Mesenchymal stem cell (in vitro differentiated cells and primary cell): ENCODE results near the gene DDX25.

Source experiments
- DNase-seq: peaks from one replicate; pipeline ENCODE4 v3.0.0-alpha.2; 2013
- H2AFZ ChIP-seq: one replicate; pipeline ENCODE4 v1.6.1; 2013; ENCODE audit warnings: low read depth, mild to moderate bottlenecking, control low read depth, inconsistent platforms, low read length, moderate library complexity
- H2AK5ac ChIP-seq: 2 replicates; pipeline ENCODE4 v1.6.1; 2013; ENCODE audit warnings: low read length, moderate library complexity, mild to moderate bottlenecking, inconsistent platforms; ENCODE audit not compliant: severe bottlenecking
- H2BK120ac ChIP-seq: one replicate; pipeline ENCODE4 v1.6.1; 2013; ENCODE audit warnings: low read depth, mild to moderate bottlenecking, inconsistent platforms, low read length, moderate library complexity
- H2BK12ac ChIP-seq, 2 experiments: one replicate each; pipeline ENCODE4 v1.6.1; 2013; ENCODE audit warnings: inconsistent platforms in 2 of 2, low read length in 2 of 2, mild to moderate bottlenecking in 2 of 2, moderate library complexity in 2 of 2, control low read depth in 1 of 2
- H2BK15ac ChIP-seq: one replicate; pipeline ENCODE4 v1.6.1; 2013; ENCODE audit warnings: mild to moderate bottlenecking, low read depth, inconsistent platforms; ENCODE audit not compliant: poor library complexity, severe bottlenecking
- H2BK5ac ChIP-seq: 2 replicates; pipeline ENCODE4 v1.6.1; 2013; ENCODE audit warnings: low read depth, mild to moderate bottlenecking, low read length, control low read depth, inconsistent platforms; ENCODE audit not compliant: poor library complexity, severe bottlenecking
- H3K14ac ChIP-seq, 2 experiments: one replicate each; pipeline ENCODE4 v1.6.1; 2013; ENCODE audit warnings: inconsistent platforms in 2 of 2, low read length in 2 of 2, control low read depth in 1 of 2, mild to moderate bottlenecking in 1 of 2, moderate library complexity in 1 of 2
- H3K18ac ChIP-seq, 2 experiments: one replicate each; pipeline ENCODE4 v1.6.1; 2013; ENCODE audit warnings: inconsistent platforms in 2 of 2, low read length in 2 of 2, control low read depth in 1 of 2, low read depth in 1 of 2, mild to moderate bottlenecking in 1 of 2
- H3K23ac ChIP-seq, 2 experiments: one replicate each; pipeline ENCODE4 v1.6.1; 2013; ENCODE audit warnings: inconsistent platforms in 2 of 2, low read length in 2 of 2, mild to moderate bottlenecking in 2 of 2, moderate library complexity in 2 of 2, control low read depth in 1 of 2
- H3K27ac ChIP-seq: 2 replicates; pipeline ENCODE4 v1.5.1; 2013; ENCODE audit warnings: mild to moderate bottlenecking, moderate library complexity, low read length, control low read depth, inconsistent platforms; ENCODE audit not compliant: poor library complexity, severe bottlenecking
- H3K27me3 ChIP-seq, 2 experiments: 2 replicates each; pipeline versions ENCODE4 v1.6.1 to v1.7.0; 2013; ENCODE audit warnings: low read length in 2 of 2, mild to moderate bottlenecking in 2 of 2, moderate library complexity in 2 of 2, control low read depth in 1 of 2, inconsistent platforms in 1 of 2; ENCODE audit not compliant: control insufficient read depth in 1 of 2, insufficient read depth in 1 of 2
- H3K36me3 ChIP-seq, 2 experiments: 2 replicates each; pipeline versions ENCODE4 v1.6.1 to v1.7.0; 2013; ENCODE audit warnings: low read length in 2 of 2, control low read depth in 1 of 2, inconsistent platforms in 1 of 2, low read depth in 1 of 2, mild to moderate bottlenecking in 1 of 2; ENCODE audit not compliant: insufficient read depth in 2 of 2, control insufficient read depth in 1 of 2
- H3K4ac ChIP-seq, 2 experiments: one replicate each; pipeline ENCODE4 v1.6.1; 2013; ENCODE audit warnings: inconsistent platforms in 2 of 2, low read length in 2 of 2, mild to moderate bottlenecking in 2 of 2, moderate library complexity in 2 of 2, control low read depth in 1 of 2, low read depth in 1 of 2
- H3K4me1 ChIP-seq: 2 replicates; pipeline ENCODE4 v1.6.1; 2013; ENCODE audit warnings: low read depth, low read length, control low read depth; ENCODE audit not compliant: control insufficient read depth, insufficient read depth
- H3K4me2 ChIP-seq: 2 replicates; pipeline ENCODE4 v1.6.1; 2013; ENCODE audit warnings: low read length, mild to moderate bottlenecking, inconsistent platforms; ENCODE audit not compliant: poor library complexity, severe bottlenecking
- H3K4me3 ChIP-seq, 2 experiments: 2 replicates each; pipeline versions ENCODE4 v1.5.1 to v1.7.0; 2013; ENCODE audit warnings: low read length in 2 of 2, mild to moderate bottlenecking in 2 of 2, control low read depth in 1 of 2, low read depth in 1 of 2; ENCODE audit not compliant: insufficient read depth in 1 of 2
- H3K79me1 ChIP-seq: replicated peaks from 2 replicates; pipeline ENCODE4 v1.6.1; 2013; ENCODE audit warnings: mild to moderate bottlenecking, control low read depth, low read length, inconsistent platforms; ENCODE audit not compliant: poor library complexity, severe bottlenecking
- H3K9ac ChIP-seq: 2 replicates; pipeline ENCODE4 v1.7.0; 2013; ENCODE audit warnings: mild to moderate bottlenecking, low read length, moderate library complexity
- H3K9me3 ChIP-seq: 2 replicates; pipeline ENCODE4 v1.7.0; 2013; ENCODE audit warnings: mild to moderate bottlenecking, low read length; ENCODE audit not compliant: control insufficient read depth
- H4K8ac ChIP-seq: one replicate; pipeline ENCODE4 v1.6.1; 2013; ENCODE audit warnings: inconsistent platforms, mild to moderate bottlenecking, low read length, moderate library complexity
- H4K91ac ChIP-seq: one replicate; pipeline ENCODE4 v1.6.1; 2013; ENCODE audit warnings: mild to moderate bottlenecking, low read length, inconsistent platforms
- WGBS: methylation state at CpG from one replicate; pipeline ENCODE4 v1.1.7; 2013; ENCODE audit warnings: mixed read lengths; 5-methylcytosine and 5-hydroxymethylcytosine counted together

The DDX25 gene

DNA sequence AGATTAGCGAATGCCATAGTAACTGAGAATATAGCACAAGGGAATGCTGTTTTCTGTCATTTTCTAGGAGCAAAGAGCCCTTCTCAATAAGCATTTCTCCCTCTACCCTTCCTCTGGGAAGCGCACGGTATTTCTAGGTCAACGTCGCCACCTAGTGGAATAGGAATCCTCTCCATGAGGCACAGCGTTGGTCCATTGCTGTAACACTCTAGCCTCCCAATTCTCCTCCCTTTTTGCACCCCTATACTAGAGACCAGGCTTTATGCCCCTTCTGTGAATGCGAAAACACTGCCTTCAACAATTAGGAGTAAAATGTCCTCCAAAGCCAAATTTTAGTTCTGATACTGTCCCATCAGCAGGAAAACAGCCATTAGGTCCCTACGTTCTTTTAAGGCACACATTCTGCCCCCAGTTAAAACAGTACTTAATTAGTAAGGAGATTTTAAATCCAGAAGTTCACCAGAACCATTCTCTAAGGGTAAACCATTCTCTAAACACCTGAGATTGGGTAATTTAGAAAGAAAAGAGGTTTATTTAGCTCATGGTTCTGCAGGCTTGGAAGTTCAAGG, 29.7 kb upstream of the DDX25 start:
- no peak overlapping the region for H3K27ac ChIP-seq
- H3K4me3 ChIP-seq = peak overlapping the region in 1 of 2 experiments; percentile 63
- no peak overlapping the region for H3K4me2 ChIP-seq
- no peak overlapping the region for H2BK12ac ChIP-seq
- H4K91ac ChIP-seq = no peak overlapping the region
- H2BK15ac ChIP-seq = no peak overlapping the region
- H3K4ac ChIP-seq = no peak overlapping the region
- 2% methylated on average over 7 of the region's 8 CpGs for WGBS
- H2AFZ ChIP-seq = no peak overlapping the region
- no peaks in the 10 kb centered on the region for H3K4me1 ChIP-seq
- H3K14ac ChIP-seq = no peak overlapping the region
- H3K23ac ChIP-seq = no peak overlapping the region
- no peaks in the 10 kb centered on the region for H3K36me3 ChIP-seq
- H3K18ac ChIP-seq = no peak overlapping the region
- DNase-seq = peak; percentile 70
- H2BK120ac ChIP-seq = no peak overlapping the region
- peaks cover 0 to 7% of the 10 kb centered on the region in 2 experiments for H3K27me3 ChIP-seq
- H4K8ac ChIP-seq = no peak overlapping the region
- no peaks in the 10 kb centered on the region for H3K9me3 ChIP-seq
- no peak overlapping the region for H2AK5ac ChIP-seq
- H2BK5ac ChIP-seq = no peak overlapping the region
- H3K79me1 ChIP-seq = no peaks in the 10 kb centered on the region
- H3K9ac ChIP-seq = peak overlapping the region; percentile 48

DNA sequence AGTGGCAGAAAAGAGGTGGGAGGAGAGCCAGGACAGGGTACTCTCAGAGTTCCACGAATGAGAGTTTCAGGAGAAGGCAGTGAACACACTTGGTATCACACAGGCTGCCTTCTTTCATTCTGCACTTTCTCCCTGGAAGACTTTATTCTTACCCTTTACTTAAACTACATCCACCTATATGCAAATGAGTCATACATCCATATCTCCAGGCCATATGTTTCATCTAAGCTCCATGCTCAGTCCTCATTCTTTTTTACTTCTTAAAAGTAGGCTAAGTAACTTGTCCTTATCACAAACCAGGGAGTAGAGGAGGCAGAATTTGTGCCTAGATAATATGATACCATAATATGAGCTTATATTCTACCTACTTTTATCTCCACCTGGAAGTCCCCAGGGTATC, 23.0 kb upstream of the DDX25 start:
- 31% methylated on average over 1 of the region's 1 CpG for WGBS
- Histone ChIP-seq H3K4me2 (no peak overlapping the region), H2BK12ac (no peak overlapping the region), H2BK5ac (no peak overlapping the region), H3K23ac (no peak overlapping the region), H3K27me3 (peaks cover 0 to 7% of the 10 kb centered on the region in 2 experiments), H3K9ac (no peak overlapping the region), H3K4me3 (no peak overlapping the region), H3K9me3 (no peaks in the 10 kb centered on the region), H3K18ac (no peak overlapping the region), H3K27ac (no peak overlapping the region), H2BK15ac (no peak overlapping the region), H3K14ac (no peak overlapping the region), H2AK5ac (no peak overlapping the region), H3K4me1 (no peaks in the 10 kb centered on the region), H3K79me1 (no peaks in the 10 kb centered on the region), H3K36me3 (no peaks in the 10 kb centered on the region), H4K8ac (no peak overlapping the region), H3K4ac (no peak overlapping the region), H2AFZ (no peak overlapping the region), H4K91ac (no peak overlapping the region), H2BK120ac (no peak overlapping the region)
- no peak for DNase-seq

DNA sequence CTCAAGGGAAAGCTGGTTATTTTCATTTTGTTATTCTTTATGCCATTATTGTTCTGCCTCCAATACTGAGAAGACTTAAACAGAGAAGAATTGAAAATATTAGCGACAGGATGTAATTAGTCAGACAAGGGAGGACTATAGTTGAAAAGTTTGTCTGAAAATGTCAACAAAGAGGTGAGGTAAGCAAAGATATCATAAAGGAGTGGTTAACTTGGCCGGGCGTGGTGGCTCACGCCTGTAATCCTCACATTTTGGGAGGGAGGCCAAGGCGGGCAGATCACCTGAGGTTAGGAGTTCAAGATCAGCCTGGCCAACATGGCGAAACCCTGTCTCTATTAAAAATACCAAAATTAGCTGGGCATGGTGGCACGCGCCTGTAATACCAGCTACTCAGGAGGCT, 20.9 kb upstream of the DDX25 start:
- WGBS = 78% methylated on average over 8 of the region's 8 CpGs
- no peaks in the 10 kb centered on the region for H3K9me3 ChIP-seq
- no peak overlapping the region for H3K27ac ChIP-seq
- no peak overlapping the region for H4K91ac ChIP-seq
- no peak for DNase-seq
- peaks cover 0 to 7% of the 10 kb centered on the region in 2 experiments for H3K27me3 ChIP-seq
- no peak overlapping the region for H2AK5ac ChIP-seq
- H3K18ac ChIP-seq = no peak overlapping the region
- H3K4me3 ChIP-seq = no peak overlapping the region
- H2BK5ac ChIP-seq = no peak overlapping the region
- H3K9ac ChIP-seq = no peak overlapping the region
- H2BK15ac ChIP-seq = no peak overlapping the region
- H3K79me1 ChIP-seq = no peaks in the 10 kb centered on the region
- no peak overlapping the region for H2BK120ac ChIP-seq
- no peaks in the 10 kb centered on the region for H3K36me3 ChIP-seq
- H4K8ac ChIP-seq = no peak overlapping the region
- no peak overlapping the region for H3K4me2 ChIP-seq
- H3K14ac ChIP-seq = no peak overlapping the region
- no peak overlapping the region for H3K4ac ChIP-seq
- no peak overlapping the region for H2BK12ac ChIP-seq
- H3K23ac ChIP-seq = no peak overlapping the region
- no peak overlapping the region for H2AFZ ChIP-seq
- peaks cover 2% of the 10 kb centered on the region for H3K4me1 ChIP-seq

DNA sequence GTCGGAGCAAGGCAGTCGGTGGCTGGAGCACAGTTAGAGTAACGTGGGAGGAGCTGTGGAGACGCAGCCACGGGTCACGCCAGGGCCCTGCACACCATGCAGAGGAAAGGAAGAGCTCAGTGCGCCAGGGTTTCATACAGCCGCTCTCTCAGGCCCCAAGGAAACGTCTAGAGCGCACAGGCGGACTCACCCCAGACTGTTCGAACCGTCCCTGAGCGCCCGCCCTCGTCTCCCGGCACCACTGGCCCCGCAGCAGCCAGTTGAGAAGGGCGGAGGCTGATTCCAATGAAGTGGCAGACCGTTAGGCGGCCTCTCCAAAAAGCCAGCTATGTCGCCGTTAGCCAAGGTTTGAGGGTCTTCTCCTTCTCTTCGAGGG, 17.3 kb upstream of the DDX25 start:
- H3K4ac ChIP-seq = no peak overlapping the region
- H2BK15ac ChIP-seq = no peak overlapping the region
- H3K14ac ChIP-seq = no peak overlapping the region
- no peak overlapping the region for H2BK5ac ChIP-seq
- peak overlapping the region in 1 of 2 experiments; percentile 94 for H3K4me3 ChIP-seq
- H4K8ac ChIP-seq = no peak overlapping the region
- no peaks in the 10 kb centered on the region for H3K9me3 ChIP-seq
- H2BK12ac ChIP-seq = peak overlapping the region in 1 of 2 experiments; percentile 66
- no peaks in the 10 kb centered on the region for H3K27me3 ChIP-seq
- no peak overlapping the region for H3K18ac ChIP-seq
- H3K27ac ChIP-seq = no peak overlapping the region
- DNase-seq = no peak
- H3K4me2 ChIP-seq = no peak overlapping the region
- H3K36me3 ChIP-seq = no peaks in the 10 kb centered on the region
- WGBS = 91% methylated on average over 24 of the region's 24 CpGs
- H3K4me1 ChIP-seq = peaks cover 6% of the 10 kb centered on the region
- H3K9ac ChIP-seq = peak overlapping the region; percentile 88
- no peak overlapping the region for H3K23ac ChIP-seq
- peak overlapping the region; percentile 99 for H2AFZ ChIP-seq
- no peak overlapping the region for H2AK5ac ChIP-seq
- H2BK120ac ChIP-seq = no peak overlapping the region
- peaks cover 2% of the 10 kb centered on the region for H3K79me1 ChIP-seq
- peak overlapping the region; percentile 2 for H4K91ac ChIP-seq
